ENCODE data around the gene TNNT2.

TNNT2 gene

GRCh38 chr1:201376464-201377374 is 761 bp downstream of the TNNT2 start:
- no peak for DNase-seq (ENCODE audit: low spot score)

- DNase-seq (ENCODE audit: low spot score) = no peak
These were observed 1.4 kb downstream of the TNNT2 start for GRCh38 chr1:201376107-201376463.

DNA sequence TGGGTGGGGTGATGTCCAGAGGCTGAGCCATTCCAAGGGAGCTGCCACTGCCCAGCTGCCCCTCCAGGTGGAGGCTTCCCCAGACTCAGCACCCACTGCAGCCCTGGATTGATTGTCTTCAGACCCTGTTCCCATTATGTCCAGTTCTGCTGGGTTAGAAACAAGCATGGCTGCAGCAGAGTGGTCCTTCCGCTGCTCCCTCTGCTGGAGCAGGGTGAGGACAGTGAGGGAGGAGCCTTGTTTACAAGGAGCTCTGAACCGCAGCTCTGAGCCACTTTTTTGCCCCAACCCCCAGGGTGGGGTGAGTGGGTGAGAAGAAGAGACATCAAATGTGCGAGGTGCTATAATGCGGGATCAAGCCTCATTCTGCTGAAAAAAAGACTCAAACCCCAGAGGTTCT is 2.3 kb downstream of the TNNT2 start:
- no peak for DNase-seq (ENCODE audit: low spot score)

GRCh38 chr1:201374364-201374763 is 3.1 kb downstream of the TNNT2 start:
- no peak for DNase-seq (ENCODE audit: low spot score)

DNA sequence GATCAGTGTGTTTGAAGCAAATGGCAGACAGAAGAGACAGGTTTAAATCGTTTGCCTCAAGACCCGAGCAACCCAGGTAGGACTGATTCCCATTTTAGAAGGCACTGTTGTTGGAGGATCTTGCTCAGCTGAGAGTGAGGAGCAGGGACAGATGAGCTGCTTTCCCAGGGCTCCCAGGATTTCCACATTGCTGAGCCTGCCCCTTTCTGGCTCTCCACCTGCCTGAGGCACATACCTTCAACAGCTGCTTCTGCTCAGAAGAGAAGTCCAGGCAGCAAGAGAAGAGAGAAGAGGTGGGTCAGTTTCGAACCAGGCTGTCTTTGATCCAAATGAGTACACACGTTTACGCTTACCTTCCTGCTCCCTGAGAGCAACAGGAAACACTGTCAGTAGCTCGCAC is 5.7 kb downstream of the TNNT2 start:
- no peak for DNase-seq (ENCODE audit: low spot score)

- no peak for DNase-seq (ENCODE audit: low spot score)
These were observed 6.2 kb downstream of the TNNT2 start for GRCh38 chr1:201371276-201371675.

GRCh38 chr1:201370500-201370899 is 7.0 kb downstream of the TNNT2 start:
- no peak for DNase-seq (ENCODE audit: low spot score)

GRCh38 chr1:201369209-201369608 is 8.3 kb downstream of the TNNT2 start:
- DNase-seq (ENCODE audit: low spot score) = peak; percentile 34

DNA sequence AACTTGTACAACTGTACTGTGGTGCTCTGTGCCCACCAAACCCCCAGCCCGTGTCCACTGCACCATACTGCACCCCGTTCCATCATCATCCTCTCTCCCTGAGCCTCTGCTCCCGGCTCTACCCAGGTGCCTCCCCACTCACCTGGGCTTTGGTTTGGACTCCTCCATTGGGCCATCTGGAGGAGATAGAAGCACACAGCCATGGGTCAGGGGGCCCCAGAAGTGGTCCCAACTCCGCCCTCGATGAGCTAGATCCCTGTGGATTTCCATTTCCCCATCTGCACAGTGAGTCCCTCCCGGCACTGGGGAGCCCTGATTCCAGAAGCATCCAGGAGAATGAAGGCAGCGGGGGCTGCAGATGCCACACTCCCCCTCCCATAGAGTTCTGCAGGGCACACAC is 10.8 kb downstream of the TNNT2 start:
- DNase-seq (ENCODE audit: low spot score) = no peak

DNA sequence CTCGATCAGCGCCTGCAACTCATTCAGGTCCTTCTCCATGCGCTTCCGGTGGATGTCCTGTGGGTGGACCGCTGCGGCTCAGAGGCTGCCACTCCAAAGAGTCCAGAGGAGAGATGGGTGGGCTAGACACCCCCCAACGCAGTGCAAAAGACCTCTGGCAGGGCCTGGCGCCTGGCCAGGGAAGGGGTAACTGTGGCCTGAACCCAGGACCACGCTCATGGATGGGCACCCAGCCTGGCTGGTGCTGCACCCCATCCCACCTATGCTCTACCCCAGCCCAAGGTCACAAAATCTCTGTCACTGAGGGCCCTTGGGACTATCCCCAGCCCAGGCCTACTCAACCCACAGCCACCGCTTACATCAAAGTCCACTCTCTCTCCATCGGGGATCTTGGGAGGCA is 12.2 kb downstream of the TNNT2 start:
- no peak for DNase-seq (ENCODE audit: low spot score)

DNA sequence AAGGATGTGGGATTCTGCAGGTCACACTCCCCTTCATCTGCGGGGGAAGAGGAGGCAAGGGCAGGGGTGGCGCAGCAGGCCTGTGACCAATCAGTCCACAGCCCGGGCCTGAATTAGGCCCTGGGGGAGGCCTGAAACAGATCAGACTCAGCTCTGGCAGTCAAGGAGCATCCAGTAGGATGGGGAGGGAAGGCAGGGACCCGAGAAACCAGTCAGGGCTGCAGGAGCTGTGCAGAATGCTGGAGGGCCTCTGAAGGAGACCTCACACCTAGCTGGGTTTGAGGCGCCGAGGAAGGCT is 12.7 kb downstream of the TNNT2 start:
- no peak for DNase-seq (ENCODE audit: low spot score)

- DNase-seq (ENCODE audit: low spot score) = no peak
These were observed 14.0 kb downstream of the TNNT2 start for GRCh38 chr1:201363467-201363866.

DNA sequence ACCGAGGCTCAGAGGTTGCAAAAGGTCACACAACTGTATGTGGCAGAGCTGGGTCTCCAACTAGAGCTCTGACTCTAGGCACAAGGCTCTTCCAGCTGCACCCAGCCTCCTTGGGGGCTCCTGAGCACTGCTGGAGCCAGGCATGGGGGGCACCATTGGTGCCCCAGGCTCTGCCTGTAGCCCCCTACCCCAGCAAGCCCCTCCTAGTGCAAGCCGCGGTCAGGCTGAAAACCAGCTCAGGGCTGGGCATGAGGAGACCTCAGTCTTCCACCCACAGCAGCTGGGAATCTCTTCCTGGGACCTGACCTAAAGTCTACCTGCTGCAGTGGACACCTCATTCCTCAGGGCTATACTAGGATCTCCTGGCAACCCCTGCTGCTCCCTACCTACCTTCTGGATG is 14.6 kb downstream of the TNNT2 start:
- no peak for DNase-seq (ENCODE audit: low spot score)

DNA sequence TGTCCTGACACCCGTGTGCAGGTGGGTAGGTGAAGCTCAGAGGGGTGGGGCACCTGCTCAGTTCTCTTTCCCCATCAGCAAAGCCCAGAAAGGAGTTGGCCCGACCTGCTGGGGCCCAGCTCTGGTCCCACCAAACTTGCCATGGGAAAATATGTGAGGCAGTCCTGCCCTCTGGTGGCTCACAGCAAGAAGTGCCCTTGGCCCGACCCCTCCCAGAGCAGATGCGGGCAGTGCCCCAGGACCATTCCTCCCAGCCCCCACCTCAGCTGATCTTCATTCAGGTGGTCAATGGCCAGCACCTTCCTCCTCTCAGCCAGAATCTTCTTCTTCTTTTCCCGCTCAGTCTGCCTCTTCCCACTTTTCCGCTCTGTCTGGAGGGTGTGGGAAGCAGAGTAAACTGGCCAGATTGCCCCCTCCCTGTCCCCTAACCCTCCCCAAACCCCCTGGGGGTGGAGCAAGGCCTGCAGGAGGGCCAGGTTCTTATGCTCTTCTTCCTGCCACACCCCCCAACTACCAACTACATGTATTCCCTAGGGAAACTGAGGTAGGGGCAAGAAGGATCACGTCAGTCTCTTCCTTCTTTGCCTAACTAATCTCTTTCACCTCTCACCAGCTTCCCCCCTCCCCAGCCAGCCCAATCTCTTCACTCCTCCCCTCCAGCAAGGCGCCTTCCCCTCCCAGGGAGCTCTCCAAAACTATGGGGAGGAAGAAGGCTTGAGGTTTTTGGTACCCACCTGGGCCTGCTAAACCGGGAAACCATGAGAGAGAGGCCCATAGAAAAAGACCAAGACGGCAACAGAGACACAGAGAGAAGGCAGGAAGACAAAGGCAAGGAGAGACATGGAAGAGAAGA is 15.6 kb downstream of the TNNT2 start:
- peak; percentile 38 for DNase-seq (ENCODE audit: low spot score)

DNA sequence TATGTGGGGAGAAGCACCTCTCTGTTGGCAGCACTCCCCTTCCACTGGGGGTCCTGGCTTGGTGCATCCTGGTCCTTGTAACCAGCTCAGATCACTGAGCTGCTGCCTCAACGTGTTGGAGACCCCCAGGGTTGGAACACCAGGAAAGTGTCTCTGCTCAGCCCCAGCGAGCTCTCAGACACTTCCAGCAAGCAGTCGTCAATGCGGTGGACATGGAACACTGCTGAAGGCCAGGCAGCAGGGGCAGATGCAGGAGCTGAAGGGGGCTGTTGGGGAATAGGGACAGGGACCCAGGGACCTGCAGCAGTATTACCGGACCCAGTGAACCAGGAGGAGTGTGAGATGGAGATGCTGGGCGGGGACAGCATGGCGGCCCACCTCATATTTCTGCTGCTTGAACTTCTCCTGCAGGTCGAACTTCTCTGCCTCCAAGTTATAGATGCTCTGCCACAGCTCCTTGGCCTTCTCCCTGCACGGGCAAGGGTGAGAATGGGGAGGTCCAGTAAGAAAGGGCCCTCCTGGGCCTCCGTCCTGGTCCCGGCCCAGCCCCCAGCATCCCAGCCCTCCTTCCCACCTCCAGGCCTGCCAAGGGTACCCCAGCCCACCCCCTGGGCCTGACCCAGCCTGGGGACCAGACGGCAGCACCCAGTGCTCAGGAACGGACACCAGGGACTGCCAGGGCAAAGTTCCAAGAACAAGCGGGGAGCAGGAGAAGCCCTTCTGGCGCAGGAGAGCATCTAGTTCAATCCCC is 16.4 kb downstream of the TNNT2 start:
- DNase-seq (ENCODE audit: low spot score) = no peak

GRCh38 chr1:201360486-201360885 is 17.0 kb downstream of the TNNT2 start:
- no peak for DNase-seq (ENCODE audit: low spot score)

DNA sequence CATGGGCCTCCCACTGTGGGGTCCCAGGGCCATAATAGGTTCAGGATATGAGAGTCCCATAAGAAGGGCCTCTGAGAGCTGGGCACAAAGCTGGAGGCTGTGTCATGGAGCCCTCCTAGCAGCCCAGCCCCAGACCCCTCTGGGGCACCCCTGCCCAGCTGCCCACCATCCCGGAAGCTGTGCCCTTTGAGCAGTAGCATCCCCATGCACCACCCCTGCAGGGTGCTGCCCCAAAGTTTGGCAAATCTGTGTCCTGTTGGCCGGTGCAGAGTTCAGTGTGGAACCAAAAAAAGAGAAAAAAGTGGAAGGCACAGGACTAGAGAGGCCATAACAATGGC is 17.6 kb downstream of the TNNT2 start:
- DNase-seq (ENCODE audit: low spot score) = no peak

DNA sequence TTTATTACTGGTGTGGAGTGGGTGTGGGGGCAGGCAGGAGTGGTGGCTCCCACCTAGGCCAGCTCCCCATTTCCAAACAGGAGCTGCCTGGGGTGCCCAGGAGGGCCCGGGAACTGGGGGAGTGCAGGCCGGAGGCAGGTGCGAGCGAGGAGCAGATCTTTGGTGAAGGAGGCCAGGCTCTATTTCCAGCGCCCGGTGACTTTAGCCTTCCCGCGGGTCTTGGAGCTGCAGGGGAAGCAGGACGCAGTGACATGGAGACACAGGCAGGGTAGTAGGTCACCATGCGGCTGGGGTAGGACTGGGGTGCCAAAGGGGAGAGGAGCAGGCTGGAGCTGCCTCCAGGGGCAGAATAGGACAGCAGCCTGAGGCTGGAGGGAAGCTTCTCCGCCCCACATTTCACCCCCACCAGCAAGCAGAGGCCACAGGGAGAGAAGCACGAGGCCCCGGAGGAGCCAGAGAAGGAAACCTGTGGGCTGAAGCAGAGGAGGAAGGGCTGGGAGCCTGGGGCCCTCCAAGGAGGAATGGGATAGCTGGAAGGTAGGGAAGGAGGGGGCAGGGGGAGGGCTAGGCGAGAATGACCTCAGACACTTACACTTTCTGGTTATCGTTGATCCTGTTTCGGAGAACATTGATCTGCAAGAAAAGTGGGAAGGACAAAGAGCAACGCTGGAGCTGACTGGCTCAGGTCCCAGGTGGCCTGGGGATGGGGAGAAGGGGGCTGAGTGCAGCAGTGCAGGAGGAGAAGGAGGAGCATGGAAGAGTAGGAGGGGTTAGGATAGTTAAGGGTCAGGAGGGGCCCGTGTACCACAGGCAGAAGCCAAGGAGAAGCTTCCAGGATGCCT is 18.2 kb downstream of the TNNT2 start:
- DNase-seq (ENCODE audit: low spot score) = no peak

- DNase-seq (ENCODE audit: low spot score) = no peak
These were observed 18.9 kb downstream of the TNNT2 start for GRCh38 chr1:201358596-201358995.

DNA sequence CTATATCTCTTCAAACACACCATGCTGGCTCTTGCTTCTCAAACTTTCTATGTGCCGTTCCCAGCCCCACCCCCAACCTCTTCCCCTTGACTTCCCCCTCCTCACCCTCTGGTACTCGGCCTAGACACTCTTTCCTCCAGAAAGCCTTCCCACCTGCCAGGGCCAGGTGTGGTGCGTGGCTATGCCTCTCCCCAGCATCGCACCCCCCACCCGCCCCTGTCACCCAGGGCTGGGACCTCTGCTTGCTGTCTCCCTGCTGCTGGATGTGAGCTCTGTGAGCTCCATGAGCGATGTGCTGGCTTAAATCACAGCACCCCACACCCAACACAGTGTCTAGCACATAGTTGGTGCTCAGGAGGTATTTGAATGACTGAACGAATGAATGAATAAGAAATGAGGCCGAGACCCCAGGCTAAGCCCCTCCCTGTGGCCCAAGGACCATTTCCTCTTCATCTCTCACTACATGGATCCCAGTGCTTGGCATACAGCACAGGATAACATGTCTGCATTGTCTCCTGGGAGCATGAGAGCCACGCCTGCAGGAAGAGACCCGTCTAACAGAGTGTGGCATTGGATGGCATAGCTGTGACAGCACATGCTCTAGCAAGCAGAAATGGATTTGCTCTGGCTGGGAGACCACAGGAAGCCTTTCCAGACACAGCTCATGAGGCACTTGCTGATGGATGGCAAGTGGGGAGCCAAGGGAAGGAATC is 19.7 kb downstream of the TNNT2 start:
- DNase-seq (ENCODE audit: low spot score) = no peak

DNA sequence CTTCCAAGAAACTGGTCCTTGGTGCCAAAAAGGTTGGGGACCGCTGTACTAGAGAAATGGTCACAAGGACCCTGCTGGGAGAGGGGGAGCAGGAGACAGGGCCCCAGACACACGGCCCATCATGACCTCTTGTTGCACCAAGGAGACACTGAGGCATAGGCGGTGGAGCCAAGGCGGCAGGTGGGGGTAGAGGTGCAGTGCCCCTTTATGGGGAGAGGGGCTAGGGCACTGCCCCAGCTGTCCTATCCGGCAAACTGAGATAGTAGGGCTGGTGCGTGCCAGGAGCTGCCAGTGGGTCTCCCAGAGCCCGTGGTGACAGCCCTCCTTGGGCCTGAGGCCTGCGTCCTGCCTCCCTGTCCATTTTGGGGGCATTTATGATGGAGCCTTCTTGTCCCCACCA is 20.3 kb downstream of the TNNT2 start:
- DNase-seq (ENCODE audit: low spot score) = no peak

Data from kidney capillary endothelial cell (primary cell).